Measurements from ENCODE around the gene GPA33. TPM values are rescaled to one million over a fixed set of nuclear protein-coding genes. Genes with fewer than 3 reads are reported as not detected.
A peak's percentile ranks its signal among the peaks of the same experiment; 100 is the strongest.

The GPA33 gene
- total RNA-seq, 1 donor from 2014 or later = not detected

GRCh38 chr1:167111868-167112709 lies 21.9 kb upstream of the GPA33 start:
- Mint-ChIP-seq H3K27me3 (ENCODE audit: unreplicated experiment) (peaks cover 30% of the 10 kb centered on the region), H3K27ac (ENCODE audit: unreplicated experiment) (no peak overlapping the region), H3K9me3 (ENCODE audit: unreplicated experiment) (peaks cover 15% of the 10 kb centered on the region), H3K36me3 (ENCODE audit: unreplicated experiment) (peaks cover 5% of the 10 kb centered on the region), H3K4me1 (ENCODE audit: unreplicated experiment) (peaks cover 16% of the 10 kb centered on the region), H3K4me3 (ENCODE audit: unreplicated experiment) (no peak overlapping the region)
- TF ChIP-seq CTCF (IDR thresholded peaks at IDR 0.05) = no peak
- no peak for DNase-seq (ENCODE audit: extremely low spot score, unreplicated experiment)

DNA sequence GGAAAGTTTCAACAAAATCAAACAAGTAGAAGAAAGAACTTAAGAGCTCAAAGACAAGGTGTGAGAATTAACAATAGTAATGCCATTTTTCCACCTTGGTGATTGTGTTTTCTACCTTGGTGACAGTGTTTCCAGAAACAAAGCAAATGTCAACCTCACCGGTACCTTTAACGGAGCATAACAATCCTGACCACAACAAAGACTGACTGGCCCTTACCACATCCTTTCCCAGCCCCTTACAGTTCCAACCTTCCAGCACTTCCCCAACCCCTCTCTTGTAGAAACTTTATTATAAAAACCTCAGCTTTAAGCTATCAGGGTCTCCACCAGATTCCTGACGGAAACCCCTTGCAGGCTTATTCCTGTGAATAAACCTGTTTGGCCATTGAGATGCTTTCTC lies 20.4 kb upstream of the GPA33 start:
- Mint-ChIP-seq H3K36me3 (ENCODE audit: unreplicated experiment) (peaks cover 5% of the 10 kb centered on the region), H3K4me3 (ENCODE audit: unreplicated experiment) (no peak overlapping the region), H3K27me3 (ENCODE audit: unreplicated experiment) (peaks cover 32% of the 10 kb centered on the region), H3K27ac (ENCODE audit: unreplicated experiment) (no peak overlapping the region), H3K9me3 (ENCODE audit: unreplicated experiment) (peaks cover 15% of the 10 kb centered on the region), H3K4me1 (ENCODE audit: unreplicated experiment) (peaks cover 16% of the 10 kb centered on the region)
- no peak for DNase-seq (ENCODE audit: extremely low spot score, unreplicated experiment)
- no peak for TF ChIP-seq CTCF (IDR thresholded peaks at IDR 0.05)

DNA sequence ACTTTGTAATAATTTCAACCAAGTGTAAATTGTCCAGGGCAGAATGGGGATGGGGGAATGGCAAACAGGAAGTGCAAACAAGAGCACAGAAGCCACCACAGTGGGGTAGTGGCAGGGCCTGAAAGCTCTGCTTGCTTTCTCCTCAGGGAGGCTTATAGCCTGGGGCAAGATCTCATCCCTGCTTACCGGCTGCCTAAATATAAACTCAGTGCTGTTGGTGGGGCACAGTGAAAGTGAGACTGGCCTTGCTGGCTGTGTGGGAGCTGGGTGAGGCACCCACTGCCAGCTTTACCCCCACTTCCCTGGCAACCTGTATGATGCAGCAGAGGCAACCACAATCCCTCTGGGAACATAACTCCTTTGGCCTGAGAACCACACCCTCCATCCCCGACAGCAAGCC lies 18.9 kb upstream of the GPA33 start:
- no peak for TF ChIP-seq CTCF (IDR thresholded peaks at IDR 0.05)
- peaks cover 5% of the 10 kb centered on the region for H3K36me3 Mint-ChIP-seq (ENCODE audit: unreplicated experiment)
- H3K27me3 Mint-ChIP-seq (ENCODE audit: unreplicated experiment) = peaks cover 25% of the 10 kb centered on the region
- peaks cover 15% of the 10 kb centered on the region for H3K9me3 Mint-ChIP-seq (ENCODE audit: unreplicated experiment)
- peak overlapping the region; percentile 20 for H3K4me3 Mint-ChIP-seq (ENCODE audit: unreplicated experiment)
- H3K4me1 Mint-ChIP-seq (ENCODE audit: unreplicated experiment) = peaks cover 27% of the 10 kb centered on the region
- DNase-seq (ENCODE audit: extremely low spot score, unreplicated experiment) = no peak
- peak overlapping the region; percentile 51 for H3K27ac Mint-ChIP-seq (ENCODE audit: unreplicated experiment)

DNA sequence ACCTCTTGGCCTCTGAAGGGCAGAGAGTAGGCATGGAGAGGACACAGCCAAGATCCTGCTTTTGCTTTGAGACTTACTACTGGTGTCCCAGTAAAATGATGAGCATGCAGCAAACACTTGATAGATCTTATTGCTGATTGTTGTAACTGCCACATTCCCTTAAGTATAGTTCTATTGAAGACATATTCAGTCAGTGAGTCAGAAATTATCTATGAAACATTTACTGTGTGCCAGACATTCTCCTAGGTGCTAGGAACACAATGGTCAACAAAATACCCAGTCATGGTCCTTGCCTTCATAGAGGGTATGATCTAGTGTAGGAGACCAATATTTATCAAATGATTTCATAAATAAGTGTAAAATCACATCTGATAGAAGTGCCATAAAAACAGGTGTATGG lies 17.3 kb upstream of the GPA33 start:
- H3K27ac Mint-ChIP-seq (ENCODE audit: unreplicated experiment) = no peak overlapping the region
- peaks cover 32% of the 10 kb centered on the region for H3K4me1 Mint-ChIP-seq (ENCODE audit: unreplicated experiment)
- H3K9me3 Mint-ChIP-seq (ENCODE audit: unreplicated experiment) = peaks cover 15% of the 10 kb centered on the region
- H3K4me3 Mint-ChIP-seq (ENCODE audit: unreplicated experiment) = no peak overlapping the region
- peaks cover 22% of the 10 kb centered on the region for H3K27me3 Mint-ChIP-seq (ENCODE audit: unreplicated experiment)
- peaks cover 5% of the 10 kb centered on the region for H3K36me3 Mint-ChIP-seq (ENCODE audit: unreplicated experiment)
- no peak for TF ChIP-seq CTCF (IDR thresholded peaks at IDR 0.05)
- no peak for DNase-seq (ENCODE audit: extremely low spot score, unreplicated experiment)

DNA sequence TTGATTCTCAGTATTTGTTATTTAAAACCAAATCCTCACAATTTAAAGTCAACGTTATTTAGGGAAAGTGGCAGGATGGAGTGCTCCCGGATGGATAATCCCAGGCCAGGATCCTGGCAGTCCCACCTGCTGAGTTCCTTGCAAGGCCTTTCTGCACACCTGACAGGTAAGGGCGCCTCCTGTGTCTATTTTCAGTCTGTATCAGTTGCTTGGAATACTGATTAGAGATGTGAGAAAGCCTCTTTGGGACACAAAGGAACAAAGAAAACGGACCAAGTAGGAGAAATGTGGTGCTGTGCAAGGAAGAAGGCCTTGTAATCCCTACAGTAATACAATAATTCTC lies 15.9 kb upstream of the GPA33 start:
- peaks cover 15% of the 10 kb centered on the region for H3K9me3 Mint-ChIP-seq (ENCODE audit: unreplicated experiment)
- DNase-seq (ENCODE audit: extremely low spot score, unreplicated experiment) = no peak
- no peak overlapping the region for H3K4me3 Mint-ChIP-seq (ENCODE audit: unreplicated experiment)
- peaks cover 5% of the 10 kb centered on the region for H3K36me3 Mint-ChIP-seq (ENCODE audit: unreplicated experiment)
- peaks cover 32% of the 10 kb centered on the region for H3K4me1 Mint-ChIP-seq (ENCODE audit: unreplicated experiment)
- no peak overlapping the region for H3K27ac Mint-ChIP-seq (ENCODE audit: unreplicated experiment)
- peaks cover 21% of the 10 kb centered on the region for H3K27me3 Mint-ChIP-seq (ENCODE audit: unreplicated experiment)
- TF ChIP-seq CTCF (IDR thresholded peaks at IDR 0.05) = no peak

Measured in osteocyte (in vitro differentiated cells).